ENCODE measurements around the gene PHC3.

The PHC3 gene

GRCh38 chr3:170081079-170081741 is 100.3 kb downstream of the PHC3 start:
- in situ Hi-C loops (cut with MboI; ENCODE audit: low sequenced_read_pairs) = no loop called here

DNA sequence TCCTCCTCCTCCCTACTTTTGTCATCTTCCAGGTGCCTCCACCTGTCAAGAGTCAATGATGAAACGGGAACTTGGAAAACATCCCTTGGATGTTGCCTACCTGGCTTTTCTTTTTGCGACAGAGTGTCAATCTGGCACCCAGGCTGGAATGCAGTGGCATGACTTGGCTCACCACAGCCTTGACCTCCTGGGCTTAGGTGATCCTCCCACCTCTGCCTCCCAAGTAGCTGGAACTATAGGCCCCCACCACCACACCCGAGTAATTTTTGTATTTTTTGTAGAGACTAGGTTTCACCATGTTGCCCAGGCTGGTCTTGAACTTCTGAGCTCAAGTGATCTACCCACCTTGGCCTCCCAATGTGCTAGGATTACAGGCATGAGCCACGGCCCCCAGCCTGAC is 100.9 kb downstream of the PHC3 start:
- in situ Hi-C loops (cut with MboI; ENCODE audit: low sequenced_read_pairs) = no loop called here

- in situ Hi-C loops (cut with MboI; ENCODE audit: low sequenced_read_pairs) = no loop called here
These were observed 101.9 kb downstream of the PHC3 start for GRCh38 chr3:170079536-170080165.

GRCh38 chr3:170078620-170079281 is 102.8 kb downstream of the PHC3 start:
- in situ Hi-C loops (cut with MboI; ENCODE audit: low sequenced_read_pairs) = no loop called here

GRCh38 chr3:170077361-170077760 is 104.2 kb downstream of the PHC3 start:
- in situ Hi-C loops (cut with MboI; ENCODE audit: low sequenced_read_pairs) = no loop called here

- in situ Hi-C loops (cut with MboI; ENCODE audit: low sequenced_read_pairs) = no loop called here
These were observed 104.8 kb downstream of the PHC3 start for GRCh38 chr3:170076715-170077238.

GRCh38 chr3:170075441-170076091 is 106.0 kb downstream of the PHC3 start:
- in situ Hi-C loops (cut with MboI; ENCODE audit: low sequenced_read_pairs) = no loop called here

- in situ Hi-C loops (cut with MboI; ENCODE audit: low sequenced_read_pairs) = no loop called here
These were observed 117.4 kb downstream of the PHC3 start for GRCh38 chr3:170064108-170064507.

DNA sequence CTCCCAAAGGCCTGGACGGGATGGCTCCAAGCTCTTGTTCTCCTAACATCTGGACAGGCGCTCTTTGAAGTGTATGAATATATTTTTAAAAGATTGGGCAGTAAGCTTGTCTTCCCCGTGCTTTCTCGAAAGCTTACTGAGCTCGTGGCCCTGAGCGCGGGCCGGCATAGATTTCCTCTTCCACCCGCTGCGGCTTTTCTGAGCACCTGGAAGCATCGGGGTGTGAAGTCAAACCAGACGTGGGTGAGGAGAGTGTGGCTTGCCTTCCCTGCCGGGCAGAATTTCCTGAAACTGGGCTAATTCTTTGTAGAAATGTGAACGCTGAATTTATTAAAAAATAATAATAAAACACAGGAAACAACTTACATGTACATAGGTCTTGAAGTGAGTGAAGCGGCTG is 117.8 kb downstream of the PHC3 start:
- in situ Hi-C loops (cut with MboI; ENCODE audit: low sequenced_read_pairs) = no loop called here

GRCh38 chr3:170062769-170063168 is 118.8 kb downstream of the PHC3 start:
- in situ Hi-C loops (cut with MboI; ENCODE audit: low sequenced_read_pairs) = no loop called here

GRCh38 chr3:170062068-170062467 is 119.5 kb downstream of the PHC3 start:
- in situ Hi-C loops (cut with MboI; ENCODE audit: low sequenced_read_pairs) = no loop called here

DNA sequence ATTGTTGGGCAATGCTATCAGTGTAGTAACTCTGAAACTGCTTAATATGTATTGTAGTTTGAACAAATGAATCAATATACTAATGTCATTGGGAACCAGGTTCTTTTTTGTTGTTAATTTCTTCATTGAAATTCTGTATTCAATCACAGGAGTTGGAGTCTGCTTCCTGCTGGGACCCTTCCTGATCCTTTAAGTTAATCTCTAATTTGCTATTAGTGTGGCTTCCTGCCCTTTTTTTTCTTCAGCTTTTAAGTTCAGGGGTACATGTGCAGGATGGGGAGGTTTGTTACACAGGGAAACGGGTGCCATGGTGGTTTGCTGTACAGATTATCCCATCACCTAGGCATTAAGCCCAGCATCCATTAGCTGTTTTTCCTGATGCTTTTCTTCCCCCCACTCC is 122.1 kb downstream of the PHC3 start:
- in situ Hi-C loops (cut with MboI; ENCODE audit: low sequenced_read_pairs) = no loop called here

- in situ Hi-C loops (cut with MboI; ENCODE audit: low sequenced_read_pairs) = no loop called here
These were observed 123.4 kb downstream of the PHC3 start for GRCh38 chr3:170058127-170058526.

DNA sequence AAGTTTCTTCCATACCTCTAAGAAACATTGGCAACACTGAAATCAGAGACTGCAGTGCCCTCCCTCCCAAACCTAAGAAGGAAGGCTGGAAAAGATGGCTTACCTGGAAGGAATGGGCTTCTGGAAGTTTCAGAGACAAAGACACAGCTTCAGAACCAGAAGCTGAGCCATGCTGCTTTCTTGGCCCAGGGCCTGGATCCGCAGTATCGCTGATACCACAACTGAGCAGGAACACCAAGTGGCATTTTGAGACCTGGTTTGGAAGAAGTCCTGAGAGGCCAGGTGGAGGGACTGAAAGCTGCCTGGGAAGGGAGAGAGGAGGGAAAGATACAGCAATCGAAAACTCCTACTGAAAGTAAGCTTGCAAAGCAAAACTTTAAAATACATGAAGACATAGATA is 124.0 kb downstream of the PHC3 start:
- in situ Hi-C loops (cut with MboI; ENCODE audit: low sequenced_read_pairs) = no loop called here

DNA sequence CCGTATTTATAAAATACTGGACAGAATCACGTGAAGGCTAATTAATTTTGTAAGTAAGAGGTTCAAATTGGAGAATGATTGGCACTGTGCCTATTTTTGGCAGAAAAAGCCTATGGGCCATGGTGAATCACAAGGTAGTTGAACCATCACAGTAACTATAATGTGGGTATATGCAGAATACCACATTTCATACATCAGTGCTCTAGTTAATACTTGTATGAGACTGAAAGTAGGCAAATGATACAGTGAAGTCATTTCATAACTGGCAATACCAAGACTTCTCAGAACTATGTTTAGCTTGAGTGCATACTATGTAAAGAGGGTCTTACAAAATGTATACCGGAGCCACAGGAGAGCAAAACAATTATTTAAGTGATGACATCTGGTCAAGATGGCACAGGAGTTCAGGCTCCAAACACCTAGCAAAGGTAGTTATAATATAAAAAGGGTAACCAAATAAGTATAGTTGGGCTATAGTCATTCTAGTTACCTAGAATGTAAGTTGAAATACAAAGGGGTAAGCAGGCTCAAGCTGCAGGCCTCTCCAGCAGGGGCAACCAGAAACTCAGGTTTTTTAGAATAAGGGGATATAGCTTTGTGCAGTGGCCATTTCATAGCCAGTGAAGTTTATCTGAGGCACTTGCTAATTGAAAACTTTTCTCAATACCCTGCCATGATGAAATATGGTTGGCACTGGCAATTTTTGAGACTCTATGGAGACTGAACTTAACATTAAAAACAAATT is 124.7 kb downstream of the PHC3 start:
- in situ Hi-C loops (cut with MboI; ENCODE audit: low sequenced_read_pairs) = no loop called here

DNA sequence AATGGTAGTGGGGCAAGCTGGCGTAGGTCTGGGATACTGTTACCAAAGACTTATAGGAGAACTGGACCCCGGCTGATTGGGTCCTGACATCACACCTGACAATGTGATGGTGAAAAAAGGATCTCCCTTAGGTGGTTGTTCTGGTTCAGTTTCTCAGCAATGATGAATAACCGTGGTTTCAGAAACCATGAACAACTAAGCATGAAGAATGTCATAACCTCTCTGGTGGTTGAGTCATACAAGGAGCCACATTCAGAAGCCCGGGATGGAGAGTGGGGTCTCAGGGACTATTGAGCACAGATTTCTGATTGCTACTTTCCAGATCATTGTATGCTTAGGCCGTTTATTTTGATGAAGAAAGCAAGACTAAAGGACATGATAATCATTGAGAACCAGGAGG is 126.3 kb downstream of the PHC3 start:
- in situ Hi-C loops (cut with MboI; ENCODE audit: low sequenced_read_pairs) = no loop called here

DNA sequence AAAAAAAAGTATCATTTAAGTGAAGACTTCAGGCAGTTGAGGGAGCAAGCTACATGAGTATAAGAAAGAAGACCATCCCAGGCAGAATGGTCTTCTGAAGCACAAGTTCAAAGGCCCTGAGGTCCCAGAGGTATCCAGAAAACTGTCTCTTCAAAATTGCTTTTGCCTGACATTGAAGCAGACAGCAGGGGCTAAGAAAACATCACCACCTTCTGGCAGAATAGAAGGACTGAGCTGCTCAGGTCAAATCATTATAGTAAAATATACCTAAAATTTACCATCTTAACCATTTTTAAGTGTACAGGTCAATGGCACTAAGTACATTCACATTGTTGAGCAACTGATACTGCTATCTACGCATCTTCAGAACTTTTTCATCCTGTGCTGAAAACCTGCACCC is 127.3 kb downstream of the PHC3 start:
- in situ Hi-C loops (cut with MboI; ENCODE audit: low sequenced_read_pairs) = no loop called here

GRCh38 chr3:170052398-170052797 is 129.1 kb downstream of the PHC3 start:
- in situ Hi-C loops (cut with MboI; ENCODE audit: low sequenced_read_pairs) = no loop called here

DNA sequence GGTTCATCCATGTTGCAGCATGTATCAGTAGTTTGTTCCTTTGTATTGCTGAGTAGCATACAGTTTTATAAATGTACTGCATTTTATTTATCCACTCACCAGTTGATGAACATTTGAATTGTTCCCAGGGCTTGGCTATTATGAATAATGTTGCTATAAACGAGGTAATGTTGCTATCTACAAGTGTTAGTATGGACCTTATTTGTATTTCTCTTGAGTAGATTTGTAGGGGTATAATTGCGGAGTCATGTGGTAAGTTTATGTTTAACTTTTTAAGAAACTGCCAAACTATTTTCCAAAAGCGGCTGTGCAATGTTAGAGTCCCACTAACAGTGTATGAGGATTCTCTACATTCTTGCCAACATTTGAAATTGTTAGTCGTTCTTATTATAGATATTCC is 130.8 kb downstream of the PHC3 start:
- in situ Hi-C loops (cut with MboI; ENCODE audit: low sequenced_read_pairs) = no loop called here

DNA sequence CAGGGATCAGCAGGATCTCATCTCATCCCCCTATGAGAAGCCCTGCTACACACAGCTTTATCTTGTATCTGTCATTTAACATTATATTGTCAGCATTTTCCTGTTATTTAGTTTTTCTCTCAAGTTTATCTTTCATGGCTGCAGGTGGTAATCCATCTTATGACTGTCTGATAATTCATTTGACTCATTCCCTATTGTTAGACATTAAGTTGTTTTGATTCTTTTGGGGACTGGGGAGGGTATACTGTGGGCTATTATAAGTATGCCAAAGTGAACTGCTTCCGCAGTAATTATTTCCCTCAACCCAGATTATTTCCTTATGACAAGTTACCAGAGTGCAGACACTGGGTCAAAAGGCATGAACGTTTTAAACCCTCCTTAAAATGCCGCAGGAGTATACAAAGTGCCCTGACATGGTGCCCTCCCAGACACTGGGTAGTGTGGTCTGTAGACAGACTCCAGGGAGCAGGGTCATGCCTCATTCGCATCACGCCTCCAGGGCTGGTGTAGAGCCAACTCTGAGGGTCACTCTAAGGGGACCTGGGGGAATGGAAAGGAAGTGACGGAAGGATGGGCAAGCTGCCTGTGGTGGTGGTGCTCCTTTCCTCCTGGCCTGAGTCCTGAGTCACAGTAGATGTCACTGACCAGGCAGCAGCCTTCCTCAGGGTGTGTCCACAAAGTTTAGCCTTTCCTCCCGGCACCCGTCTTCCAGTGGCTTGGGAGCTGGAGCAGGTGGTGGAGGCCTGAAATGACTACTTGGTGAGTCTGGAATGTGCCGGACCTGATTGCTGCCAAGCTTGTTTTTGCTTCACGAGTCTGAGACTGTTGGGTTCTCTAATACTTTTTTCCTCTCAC is 132.2 kb downstream of the PHC3 start:
- in situ Hi-C loops (cut with MboI; ENCODE audit: low sequenced_read_pairs) = no loop called here

Data from HL-60/S4 treated with phorbol 12-myristate 13-acetate at 8.2 ng/mL for 4 days and 3 days (cell line).